HCT116 (cell line): ENCODE measurements around the gene TLCD3B. TPM values are rescaled to one million over a fixed set of nuclear protein-coding genes. Genes with fewer than 3 reads are reported as not detected.

Source experiments
- ATAC-seq: fragments of 200-7000 bp; cut with Tn5 transposase; 2 replicates; pipeline ENCODE4 v1.9.1; 2020; ENCODE audit warnings: mild to moderate bottlenecking, moderate library complexity
- BruUV-seq: library from RNA; stranded (reverse); fragments of 400-500 nt; replicated peaks from 2 replicates; lab custom pipeline; 2021; lab: Mats Ljungman, UMichigan
- CTCF ChIA-PET: fragments of 300-600 bp; sonication (Branson Sonifier 250); formaldehyde crosslinking; loops from one replicate; lab custom pipeline; 2021; ENCODE audit warnings: antibody characterized with exemption; lab: Charles Lee
- POLR2A ChIA-PET: fragments of 300-600, 350-600 bp; sonication (Branson Sonifier 250); formaldehyde crosslinking; loops from one replicate; lab custom pipeline; 2021; ENCODE audit warnings: antibody characterized with exemption; lab: Charles Lee
- RAD21 ChIA-PET, 2 experiments: fragments of 300-600 bp; sonication (Branson Sonifier 250); formaldehyde crosslinking; loops; one replicate each; lab custom pipeline; 2023; ENCODE audit warnings: low total read pairs in 2 of 2; ENCODE audit not compliant: uncharacterized antibody in 2 of 2, unreplicated experiment in 2 of 2, low non-redundant PET in 1 of 2; lab: Charles Lee
- DNase-seq: peaks from one replicate; pipeline ENCODE4 v3.0.0-alpha.2; 2010; ENCODE audit warnings: low read depth, low spot score
- H2AFZ ChIP-seq: fragments of 200-600 bp; shearing (Covaris generic), sonication (generic); 2 replicates; pipeline ENCODE4 v1.6.1; 2017; ENCODE audit warnings: low read depth, mixed run types, mixed read lengths, antibody characterized with exemption, low read length; ENCODE audit not compliant: poor library complexity, severe bottlenecking
- H3K27ac ChIP-seq: 2 replicates; pipeline ENCODE4 v1.5.1; 2012; ENCODE audit warnings: low read depth, low read length
- H3K27me3 ChIP-seq: fragments of 200-600 bp; sonication (generic); 2 replicates; pipeline ENCODE4 v1.6.1; 2016; ENCODE audit warnings: mixed run types, low read length, mixed read lengths; ENCODE audit not compliant: insufficient read depth
- H3K36me3 ChIP-seq, 2 experiments: fragments of 200-500 bp in 1 of 2; fragments of 200-600 bp in 1 of 2; sonication (Bioruptor generic) in 1 of 2; sonication (generic) in 1 of 2; 2 replicates each; pipeline versions ENCODE4 v1.5.1 to v1.6.1; 2014 to 2016; ENCODE audit warnings: low read length in 2 of 2, inconsistent platforms in 1 of 2, mixed read lengths in 1 of 2, mixed run types in 1 of 2; ENCODE audit not compliant: insufficient read depth in 2 of 2, control insufficient read depth in 1 of 2
- H3K4me1 ChIP-seq, 2 experiments: fragments of 200-600 bp in 1 of 2; sonication (generic) in 1 of 2; 2 replicates each; pipeline versions ENCODE4 v1.5.1 to v1.6.1; 2012 to 2017; ENCODE audit warnings: low read length in 2 of 2, inconsistent platforms in 1 of 2, mild to moderate bottlenecking in 1 of 2, mixed read lengths in 1 of 2, mixed run types in 1 of 2, moderate library complexity in 1 of 2; ENCODE audit not compliant: insufficient read depth in 2 of 2, control insufficient read depth in 1 of 2
- H3K4me2 ChIP-seq: fragments of 200-600 bp; sonication (generic); 2 replicates; pipeline ENCODE4 v1.6.1; 2017; ENCODE audit warnings: mixed run types, low read length, mixed read lengths
- H3K4me3 ChIP-seq, 2 experiments: fragments of 200-600 bp in 1 of 2; sonication (generic) in 1 of 2; replicated peaks in 1 of 2; 2 replicates each; pipeline ENCODE4 v1.5.1; 2011 to 2016; ENCODE audit warnings: low read length in 2 of 2, control low read depth in 1 of 2, low read depth in 1 of 2, mild to moderate bottlenecking in 1 of 2, mixed read lengths in 1 of 2, mixed run types in 1 of 2
- H3K79me2 ChIP-seq: fragments of 200-600 bp; sonication (generic); 2 replicates; pipeline ENCODE4 v1.6.1; 2017; ENCODE audit warnings: mild to moderate bottlenecking, mixed run types, low read length, moderate library complexity, mixed read lengths; ENCODE audit not compliant: insufficient read depth
- H3K9ac ChIP-seq: fragments of 200-600 bp; sonication (generic); 2 replicates; pipeline ENCODE4 v1.6.1; 2016; ENCODE audit warnings: low read length, mixed read lengths
- H3K9me2 ChIP-seq: fragments of 200-600 bp; sonication (generic), shearing (Covaris generic); 2 replicates; pipeline ENCODE4 v1.6.1; 2017; ENCODE audit warnings: mixed run types, mild to moderate bottlenecking, moderate library complexity; ENCODE audit not compliant: insufficient read depth
- H3K9me3 ChIP-seq, 2 experiments: fragments of 200-500 bp in 1 of 2; fragments of 200-600 bp in 1 of 2; sonication (Bioruptor generic) in 1 of 2; sonication (generic) in 1 of 2; 2 replicates each; pipeline ENCODE4 v1.6.1; 2014 to 2017; ENCODE audit warnings: low read length in 2 of 2, mixed read lengths in 2 of 2, inconsistent platforms in 1 of 2, low read depth in 1 of 2, mild to moderate bottlenecking in 1 of 2, mixed run types in 1 of 2, moderate library complexity in 1 of 2; ENCODE audit not compliant: control insufficient read depth in 1 of 2, insufficient read depth in 1 of 2
- H4K20me1 ChIP-seq: fragments of 200-600 bp; sonication (generic), shearing (Covaris generic); 2 replicates; pipeline ENCODE4 v1.6.1; 2017; ENCODE audit warnings: mixed run types, mild to moderate bottlenecking, moderate library complexity; ENCODE audit not compliant: insufficient read depth
- ATF3 ChIP-seq: IDR thresholded peaks from 2 replicates; pipeline ENCODE4 v1.6.1; 2012
- CBX3 ChIP-seq: IDR thresholded peaks from 2 replicates; pipeline ENCODE4 v1.6.1; 2012; ENCODE audit warnings: low read depth
- EGR1 ChIP-seq: IDR thresholded peaks from 2 replicates; pipeline ENCODE4 v1.6.1; 2012; ENCODE audit warnings: low read depth
- POLR2A ChIP-seq: IDR thresholded peaks from 2 replicates; pipeline ENCODE4 v1.7.0; 2011; ENCODE audit warnings: borderline replicate concordance; ENCODE audit not compliant: insufficient read depth, insufficient read length; ENCODE audit errors: extremely low read depth
- RAD21 ChIP-seq: IDR thresholded peaks from 2 replicates; pipeline ENCODE4 v1.6.1; 2012; ENCODE audit warnings: low read depth, mild to moderate bottlenecking
- SIN3A ChIP-seq: IDR thresholded peaks from 2 replicates; pipeline ENCODE4 v1.6.1; 2012; ENCODE audit warnings: low read depth
- SP1 ChIP-seq: IDR thresholded peaks from 2 replicates; pipeline ENCODE4 v1.6.1; 2012; ENCODE audit warnings: low read depth
- TCF7L2 ChIP-seq: IDR thresholded peaks from 2 replicates; pipeline ENCODE4 v1.7.0; 2011; ENCODE audit warnings: borderline replicate concordance, inconsistent platforms; ENCODE audit not compliant: insufficient read depth, insufficient read length; ENCODE audit errors: extremely low read depth
- YY1 ChIP-seq: IDR thresholded peaks from 2 replicates; pipeline ENCODE4 v1.6.1; 2011; ENCODE audit warnings: low read length, low read depth, moderate library complexity, mild to moderate bottlenecking; ENCODE audit not compliant: insufficient replicate concordance; ENCODE audit errors: extremely low read depth
- ZFX ChIP-seq: fragments of 450-650 bp; IDR thresholded peaks from 2 replicates; pipeline ENCODE4 v1.6.1; 2017
- intact Hi-C: fragments of 100-400 bp; cut with micrococcal nuclease; formaldehyde crosslinking; loops from 2 replicates; pipeline ENCODE4 v1.10.0; 2022
- total RNA-seq: library from RNA; stranded (reverse); gene quantifications from one replicate; pipeline ENCODE4 v1.2.1, GENCODE V29; 2021; ENCODE audit not compliant: unreplicated experiment
- TF ChIP-seq, protein P1 (sequence below): IDR thresholded peaks from 2 replicates; pipeline ENCODE4 v1.6.1; 2011; ENCODE audit warnings: mild to moderate bottlenecking, low read length, moderate library complexity; ENCODE audit not compliant: insufficient replicate concordance; ENCODE audit errors: extremely low read depth
- TF ChIP-seq, protein P2 (sequence below), 3 experiments: fragments of 200-600 bp in 1 of 3; sonication (generic) in 1 of 3; IDR thresholded peaks in 2 of 3; conservative IDR thresholded peaks in 1 of 3; 2 replicates each; pipeline ENCODE4 v1.5.1; 2012 to 2017; ENCODE audit warnings: low read depth in 2 of 3, low read length in 2 of 3, antibody characterized with exemption in 1 of 3, borderline replicate concordance in 1 of 3, control low read depth in 1 of 3, mild to moderate bottlenecking in 1 of 3, mixed read lengths in 1 of 3, mixed run types in 1 of 3, moderate library complexity in 1 of 3; ENCODE audit not compliant: insufficient read depth in 1 of 3

The TLCD3B gene
- total RNA-seq, 1 experiment from 2014 or later, result 1.0 TPM

DNA sequence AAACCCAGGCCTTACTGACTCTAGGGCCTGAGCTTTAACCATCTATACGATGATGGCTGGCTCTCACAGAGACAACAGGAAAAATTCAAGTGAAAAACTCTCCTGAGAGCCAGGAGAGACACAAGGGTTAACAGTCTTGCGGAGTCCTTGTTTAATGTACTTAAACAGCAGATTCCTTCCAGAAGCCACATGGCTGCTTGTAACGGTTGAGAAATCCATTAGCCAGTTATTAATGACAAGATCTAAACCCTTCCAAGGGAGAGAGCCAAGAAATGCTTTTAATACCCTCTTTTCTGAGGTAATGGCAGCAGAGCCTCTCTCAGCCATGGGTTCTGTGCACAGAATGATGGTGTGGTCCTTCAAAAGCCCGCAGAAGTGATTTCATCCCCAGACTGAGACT lies 29.3 kb upstream of the TLCD3B start (continued):
- TF ChIP-seq, protein P1, sequence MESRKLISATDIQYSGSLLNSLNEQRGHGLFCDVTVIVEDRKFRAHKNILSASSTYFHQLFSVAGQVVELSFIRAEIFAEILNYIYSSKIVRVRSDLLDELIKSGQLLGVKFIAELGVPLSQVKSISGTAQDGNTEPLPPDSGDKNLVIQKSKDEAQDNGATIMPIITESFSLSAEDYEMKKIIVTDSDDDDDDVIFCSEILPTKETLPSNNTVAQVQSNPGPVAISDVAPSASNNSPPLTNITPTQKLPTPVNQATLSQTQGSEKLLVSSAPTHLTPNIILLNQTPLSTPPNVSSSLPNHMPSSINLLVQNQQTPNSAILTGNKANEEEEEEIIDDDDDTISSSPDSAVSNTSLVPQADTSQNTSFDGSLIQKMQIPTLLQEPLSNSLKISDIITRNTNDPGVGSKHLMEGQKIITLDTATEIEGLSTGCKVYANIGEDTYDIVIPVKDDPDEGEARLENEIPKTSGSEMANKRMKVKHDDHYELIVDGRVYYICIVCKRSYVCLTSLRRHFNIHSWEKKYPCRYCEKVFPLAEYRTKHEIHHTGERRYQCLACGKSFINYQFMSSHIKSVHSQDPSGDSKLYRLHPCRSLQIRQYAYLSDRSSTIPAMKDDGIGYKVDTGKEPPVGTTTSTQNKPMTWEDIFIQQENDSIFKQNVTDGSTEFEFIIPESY, result no peak
- TF ChIP-seq ZFX (no peak), CBX3 (no peak), EGR1 (no peak), ATF3 (no peak), RAD21 (no peak), SIN3A (no peak), TCF7L2 (no peak), SP1 (no peak), POLR2A (no peak)

DNA sequence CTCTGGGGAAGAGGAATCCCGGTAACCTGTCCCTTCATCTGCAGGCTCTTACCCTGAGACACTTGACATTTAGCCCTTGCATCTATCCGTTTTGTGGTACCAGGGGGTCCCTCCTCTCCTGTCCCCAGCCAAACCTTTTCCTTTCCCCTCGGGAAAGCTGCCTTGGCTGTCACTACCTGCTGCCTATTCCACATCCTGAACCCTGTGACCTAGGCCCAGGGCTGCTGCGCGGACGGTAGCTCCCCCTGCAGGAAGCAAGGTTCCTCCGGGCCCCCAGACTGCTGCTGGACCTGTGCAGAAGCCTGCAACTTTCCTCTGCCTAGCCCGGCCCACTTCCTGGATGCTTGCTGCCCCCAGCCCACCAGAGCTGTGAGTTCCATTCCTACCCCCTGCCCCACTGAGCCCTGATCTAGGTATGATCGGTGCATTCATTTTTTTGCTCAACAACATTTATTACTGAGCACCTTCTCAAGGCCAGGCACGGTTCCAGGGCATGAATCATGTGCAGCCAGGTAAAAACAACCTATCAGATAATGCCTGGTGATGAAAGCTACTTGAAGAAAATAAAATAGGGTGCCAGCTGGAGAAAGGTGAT lies 24.0 kb upstream of the TLCD3B start:
- peaks cover 7% of the 10 kb centered on the region for H3K79me2 ChIP-seq
- H3K36me3 ChIP-seq, result 0 out of 4 replicates have a peak, but pooled peaks cover 0 to 3% of the 10 kb centered on the region in 2 experiments
- no TSS peak for BruUV-seq
- RAD21 ChIA-PET, result no interaction called here
- intact Hi-C loops, result no loop called here
- no peaks in the 10 kb centered on the region for H3K9me3 ChIP-seq
- no peak overlapping the region for H3K4me3 ChIP-seq
- peak overlapping the region; percentile 100 for H3K4me2 ChIP-seq
- ATAC-seq, result peak; percentile 68
- CTCF ChIA-PET, result interaction anchor here (0.8 to 1.9 kb wide), 4 partner anchors 9 to 355 kb away, joined by 3 to 10 read pairs (median 6); partner anchors contain the start of genes ALDOA and TBX6
- no peaks in the 10 kb centered on the region for H3K27me3 ChIP-seq
- no peak for TF ChIP-seq YY1
- no peak for TF ChIP-seq POLR2A
- TF ChIP-seq, protein P2, sequence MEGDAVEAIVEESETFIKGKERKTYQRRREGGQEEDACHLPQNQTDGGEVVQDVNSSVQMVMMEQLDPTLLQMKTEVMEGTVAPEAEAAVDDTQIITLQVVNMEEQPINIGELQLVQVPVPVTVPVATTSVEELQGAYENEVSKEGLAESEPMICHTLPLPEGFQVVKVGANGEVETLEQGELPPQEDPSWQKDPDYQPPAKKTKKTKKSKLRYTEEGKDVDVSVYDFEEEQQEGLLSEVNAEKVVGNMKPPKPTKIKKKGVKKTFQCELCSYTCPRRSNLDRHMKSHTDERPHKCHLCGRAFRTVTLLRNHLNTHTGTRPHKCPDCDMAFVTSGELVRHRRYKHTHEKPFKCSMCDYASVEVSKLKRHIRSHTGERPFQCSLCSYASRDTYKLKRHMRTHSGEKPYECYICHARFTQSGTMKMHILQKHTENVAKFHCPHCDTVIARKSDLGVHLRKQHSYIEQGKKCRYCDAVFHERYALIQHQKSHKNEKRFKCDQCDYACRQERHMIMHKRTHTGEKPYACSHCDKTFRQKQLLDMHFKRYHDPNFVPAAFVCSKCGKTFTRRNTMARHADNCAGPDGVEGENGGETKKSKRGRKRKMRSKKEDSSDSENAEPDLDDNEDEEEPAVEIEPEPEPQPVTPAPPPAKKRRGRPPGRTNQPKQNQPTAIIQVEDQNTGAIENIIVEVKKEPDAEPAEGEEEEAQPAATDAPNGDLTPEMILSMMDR (IDR thresholded peaks at IDR 0.05 in 2 of 3, conservative IDR thresholded peaks at IDR 0.05 in 1 of 3; ENCODE audit: borderline replicate concordance in 1 of 3, insufficient read depth in 1 of 3, low read depth in 2 of 3, low read length in 2 of 3), result peak; percentile 27 to 84 (median 71); a peak in 5 of 6 replicates
- TF ChIP-seq RAD21, result peak; percentile 42
- no peak for DNase-seq
- H3K27ac ChIP-seq, result 0 out of 2 replicates have a peak overlapping the region, but pooled peaks have one; percentile 7
- POLR2A ChIA-PET, result interaction anchor here (2.6 kb wide), 1 partner anchor 10 kb away, joined by 11 read pairs; the partner anchor contains the start of gene ALDOA
- no peaks in the 10 kb centered on the region for H4K20me1 ChIP-seq
- H2AFZ ChIP-seq, result no peak overlapping the region
- no peak overlapping the region for H3K9ac ChIP-seq
- H3K9me2 ChIP-seq, result no peaks in the 10 kb centered on the region
- peaks cover 6 to 36% of the 10 kb centered on the region in 2 experiments; a peak in 2 of 4 replicates for H3K4me1 ChIP-seq
